Activated naive CD4-positive, alpha-beta T cell treated with Interleukin-2 at 50 U/mL for 16 hours (primary cell): ENCODE measurements around the gene SLC15A1.

Source experiments
- DNase-seq: peaks from one replicate; pipeline ENCODE4 v3.0.0-alpha.2; 2020

The SLC15A1 gene

GRCh38 chr13:98746968-98747367 is 5.5 kb downstream of the SLC15A1 start:
- DNase-seq, result no peak

GRCh38 chr13:98743377-98743776 is 9.1 kb downstream of the SLC15A1 start:
- DNase-seq, result no peak

- DNase-seq, result no peak
Measured at GRCh38 chr13:98742961-98743360, 9.5 kb downstream of the SLC15A1 start.

GRCh38 chr13:98741741-98742435 is 10.6 kb downstream of the SLC15A1 start:
- no peak for DNase-seq

- no peak for DNase-seq
Measured at GRCh38 chr13:98740131-98740530, 12.3 kb downstream of the SLC15A1 start.

- DNase-seq, result no peak
Measured at GRCh38 chr13:98738993-98739392, 13.5 kb downstream of the SLC15A1 start.

GRCh38 chr13:98738213-98738612 is 14.3 kb downstream of the SLC15A1 start:
- DNase-seq, result no peak

- DNase-seq, result no peak
Measured at GRCh38 chr13:98731925-98732324, 20.5 kb downstream of the SLC15A1 start.

- DNase-seq, result no peak
Measured at GRCh38 chr13:98731038-98731437, 21.4 kb downstream of the SLC15A1 start.

- no peak for DNase-seq
Measured at GRCh38 chr13:98730441-98730840, 22.0 kb downstream of the SLC15A1 start.

- no peak for DNase-seq
Measured at GRCh38 chr13:98729658-98730057, 22.8 kb downstream of the SLC15A1 start.

GRCh38 chr13:98722958-98723357 is 29.5 kb downstream of the SLC15A1 start:
- DNase-seq, result no peak

GRCh38 chr13:98721825-98722510 is 30.5 kb downstream of the SLC15A1 start:
- no peak for DNase-seq

- no peak for DNase-seq
Measured at GRCh38 chr13:98719527-98720250, 32.8 kb downstream of the SLC15A1 start.

- no peak for DNase-seq
Measured at GRCh38 chr13:98717891-98718290, 34.6 kb downstream of the SLC15A1 start.

GRCh38 chr13:98717256-98717655 is 35.2 kb downstream of the SLC15A1 start:
- no peak for DNase-seq

GRCh38 chr13:98710521-98710920 is 42.0 kb downstream of the SLC15A1 start:
- no peak for DNase-seq

- no peak for DNase-seq
Measured at GRCh38 chr13:98707281-98707999, 45.0 kb downstream of the SLC15A1 start.

GRCh38 chr13:98706446-98707110 is 45.9 kb downstream of the SLC15A1 start:
- no peak for DNase-seq

GRCh38 chr13:98697791-98698190 is 54.7 kb downstream of the SLC15A1 start:
- no peak for DNase-seq

GRCh38 chr13:98693756-98694155 is 58.7 kb downstream of the SLC15A1 start:
- no peak for DNase-seq

GRCh38 chr13:98691360-98691759 is 61.1 kb downstream of the SLC15A1 start:
- no peak for DNase-seq
